Measurements from ENCODE around the gene HMGB4.

Gene HMGB4

GRCh38 chr1:33863779-33864178 is at the start of gene HMGB4:
TSS of gene HMGB4 (plus strand) at chr1:33864079. CDS start at chr1:33864192, 113 bp downstream.
- Histone ChIP-seq H3K4me2 (no peak within 1 kb of the TSS; a peak in 1 of 22 replicates), H3K36me3 (no peaks in the 10 kb centered on the region), H3K27me3 (no peaks in the 10 kb centered on the region), H3K9me3 (replicated peaks in 1 of 11) (peaks cover 0 to 10% (median 0%) of the 10 kb centered on the region in 11 experiments; a peak in 3 of 22 replicates), H4K20me1 (no peaks in the 10 kb centered on the region), H3K4me1 (no peaks in the 10 kb centered on the region), H3K4me3 (no peak within 1 kb of the TSS), H3K9ac (no peak within 1 kb of the TSS), H3K27ac (no peak within 1 kb of the TSS)
- no peak for TF ChIP-seq Cebpa-rat (IDR thresholded peaks at IDR 0.05)

DNA sequence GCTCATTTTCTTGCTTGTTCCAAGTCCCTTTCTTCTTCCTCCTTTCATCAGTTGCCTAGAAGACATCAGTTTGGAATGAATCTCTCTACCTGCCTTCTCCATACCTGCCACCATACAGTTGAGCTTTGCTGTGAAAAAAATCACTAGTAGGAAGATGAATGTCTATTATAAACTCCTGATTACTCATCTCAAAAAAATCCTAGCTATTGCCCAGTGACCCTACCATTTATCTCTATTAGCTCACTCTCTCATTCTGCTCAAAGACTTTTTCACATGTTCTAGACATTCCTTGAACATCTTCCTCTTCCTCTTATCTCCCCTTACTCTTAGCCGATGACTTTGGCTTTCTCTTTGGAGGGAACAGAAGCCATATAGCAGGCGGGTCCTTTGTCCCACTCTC is 49.7 kb upstream of the HMGB4 start:
- Histone ChIP-seq H3K27me3 (no peaks in the 10 kb centered on the region), H3K27ac (no peak overlapping the region), H3K4me3 (no peak overlapping the region), H3K4me2 (no peak overlapping the region), H3K9me3 (replicated peaks in 1 of 11) (peaks cover 0 to 5% (median 4%) of the 10 kb centered on the region in 11 experiments; a peak in 8 of 22 replicates), H4K20me1 (no peaks in the 10 kb centered on the region), H3K4me1 (no peaks in the 10 kb centered on the region), H3K9ac (no peak overlapping the region), H3K36me3 (no peaks in the 10 kb centered on the region)
- no peak for TF ChIP-seq Cebpa-rat (IDR thresholded peaks at IDR 0.05)

DNA sequence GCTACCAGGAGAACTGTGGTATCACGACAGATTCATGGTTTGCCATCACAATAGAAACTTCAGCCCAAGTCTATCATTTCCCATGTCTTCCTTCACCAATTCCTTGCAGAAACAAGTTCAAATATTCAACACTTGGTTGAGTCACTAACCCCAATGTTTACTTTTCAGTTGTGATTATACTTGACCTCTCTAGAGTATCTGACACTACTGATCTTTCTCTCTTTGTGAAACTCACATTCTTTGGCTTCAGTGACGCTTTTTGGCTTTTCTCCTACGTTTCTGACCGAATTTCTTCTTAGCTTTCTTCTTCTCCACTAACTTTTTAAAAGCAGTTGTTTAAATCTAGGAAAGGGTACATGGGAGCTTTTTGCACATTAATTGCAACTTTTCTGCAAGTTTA is 48.8 kb upstream of the HMGB4 start:
- Histone ChIP-seq H3K9ac (no peak overlapping the region), H3K27me3 (no peaks in the 10 kb centered on the region), H3K36me3 (no peaks in the 10 kb centered on the region), H3K9me3 (replicated peaks in 1 of 11) (no peaks in the 10 kb centered on the region), H3K27ac (no peak overlapping the region), H3K4me3 (no peak overlapping the region), H4K20me1 (no peaks in the 10 kb centered on the region), H3K4me1 (no peaks in the 10 kb centered on the region), H3K4me2 (no peak overlapping the region)
- no peak for TF ChIP-seq Cebpa-rat (IDR thresholded peaks at IDR 0.05)

- no peaks in the 10 kb centered on the region for H3K36me3 ChIP-seq
Measured at GRCh38 chr1:33818071-33818470, 45.8 kb upstream of the HMGB4 start.

DNA sequence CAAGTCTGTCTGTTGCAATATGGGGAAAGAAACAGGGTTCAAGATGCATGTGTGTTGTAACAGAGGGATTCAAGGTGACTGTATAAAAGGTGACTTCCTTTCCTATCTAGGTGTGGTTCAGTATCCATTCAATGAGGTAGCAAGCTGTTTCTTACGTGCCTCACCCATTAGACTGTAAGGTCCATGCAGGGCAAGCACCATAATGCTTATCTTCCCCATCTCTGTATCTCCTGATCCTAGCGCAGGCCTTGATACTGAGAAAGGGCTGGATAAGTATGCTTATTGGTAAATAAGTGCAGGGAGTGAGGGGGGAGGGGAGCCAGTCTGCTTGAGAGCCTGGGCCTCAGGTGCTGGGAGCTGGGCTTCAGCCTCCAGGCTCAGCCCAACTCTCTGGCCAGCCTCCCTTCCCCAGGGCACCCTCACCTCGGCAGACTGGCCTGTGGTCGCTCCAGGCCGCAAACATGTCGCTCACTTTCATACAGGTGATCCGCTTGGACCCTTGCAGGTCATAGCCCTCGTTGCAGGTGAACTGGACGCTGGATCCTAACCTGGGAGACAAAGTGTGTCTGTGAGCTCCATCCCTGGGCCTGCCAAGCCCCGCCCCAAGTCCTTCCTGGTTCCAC is 44.5 kb upstream of the HMGB4 start:
- Histone ChIP-seq H3K4me2 (no peak overlapping the region; a peak in 1 of 22 replicates), H3K27me3 (no peaks in the 10 kb centered on the region), H3K4me3 (no peak overlapping the region), H3K27ac (no peak overlapping the region), H4K20me1 (no peaks in the 10 kb centered on the region), H3K9ac (no peak overlapping the region), H3K9me3 (replicated peaks in 1 of 11) (no peaks in the 10 kb centered on the region), H3K4me1 (no peaks in the 10 kb centered on the region), H3K36me3 (no peaks in the 10 kb centered on the region)
- no peak for TF ChIP-seq Cebpa-rat (IDR thresholded peaks at IDR 0.05)

More at GRCh38 chr1:33818071-33818470, 45.8 kb upstream of the HMGB4 start:
- Histone ChIP-seq H4K20me1 (no peaks in the 10 kb centered on the region), H3K9me3 (replicated peaks in 1 of 11) (no peaks in the 10 kb centered on the region), H3K9ac (no peak overlapping the region), H3K27me3 (no peaks in the 10 kb centered on the region), H3K4me1 (no peaks in the 10 kb centered on the region), H3K4me2 (no peak overlapping the region), H3K4me3 (no peak overlapping the region), H3K27ac (no peak overlapping the region)
- no peak for TF ChIP-seq Cebpa-rat (IDR thresholded peaks at IDR 0.05)

DNA sequence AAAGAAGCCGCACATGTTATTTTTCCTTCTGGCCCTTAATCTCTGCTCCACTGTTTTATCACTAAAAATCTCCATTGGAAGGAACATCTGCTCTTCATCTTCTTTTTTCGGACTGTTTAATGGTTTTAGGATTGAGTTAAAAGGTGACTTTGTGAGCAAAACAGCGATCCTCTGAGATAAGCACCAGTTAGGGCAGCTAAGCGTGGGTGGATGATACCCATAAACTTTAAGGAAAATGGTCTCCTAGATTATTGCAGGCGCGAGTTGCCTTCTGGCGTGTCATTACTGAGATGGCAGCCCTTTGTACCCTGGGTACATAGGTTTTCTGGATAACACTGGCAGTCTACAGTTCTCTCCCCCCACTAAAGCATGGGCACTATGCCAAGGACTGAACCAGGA is 44.0 kb upstream of the HMGB4 start:
- Histone ChIP-seq H3K36me3 (no peaks in the 10 kb centered on the region), H3K4me2 (no peak overlapping the region), H3K9me3 (replicated peaks in 1 of 11) (no peaks in the 10 kb centered on the region), H4K20me1 (no peaks in the 10 kb centered on the region), H3K27me3 (no peaks in the 10 kb centered on the region), H3K9ac (no peak overlapping the region), H3K27ac (no peak overlapping the region), H3K4me3 (no peak overlapping the region), H3K4me1 (no peaks in the 10 kb centered on the region)
- no peak for TF ChIP-seq Cebpa-rat (IDR thresholded peaks at IDR 0.05)

DNA sequence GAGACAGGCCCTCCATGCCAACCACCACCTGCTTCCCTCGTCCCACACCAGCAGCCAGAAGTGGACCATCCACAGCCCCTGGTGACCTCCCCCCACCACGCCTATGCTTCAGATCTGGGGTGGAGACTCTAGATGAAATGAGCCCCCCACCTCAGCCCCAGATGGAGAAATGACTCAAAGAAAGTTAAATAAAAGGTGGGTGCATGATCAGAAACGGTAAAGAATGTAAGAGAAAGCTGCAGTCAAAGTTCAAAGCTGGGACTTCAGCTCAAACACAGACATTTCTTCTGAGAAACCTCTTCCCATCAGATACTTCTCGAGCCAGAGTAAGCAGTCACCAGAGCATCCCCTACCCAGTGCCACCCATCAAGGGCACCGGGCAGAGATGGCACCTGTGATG is 43.1 kb upstream of the HMGB4 start:
- Histone ChIP-seq H3K9ac (no peak overlapping the region), H3K36me3 (no peaks in the 10 kb centered on the region), H3K9me3 (replicated peaks in 1 of 11) (no peaks in the 10 kb centered on the region), H3K4me2 (no peak overlapping the region), H3K27me3 (no peaks in the 10 kb centered on the region), H3K4me3 (no peak overlapping the region), H4K20me1 (no peaks in the 10 kb centered on the region), H3K4me1 (no peaks in the 10 kb centered on the region), H3K27ac (no peak overlapping the region)
- no peak for TF ChIP-seq Cebpa-rat (IDR thresholded peaks at IDR 0.05)

- H3K36me3 ChIP-seq, result no peaks in the 10 kb centered on the region
- H4K20me1 ChIP-seq, result no peaks in the 10 kb centered on the region
- H3K27me3 ChIP-seq, result no peaks in the 10 kb centered on the region
- TF ChIP-seq Cebpa-rat (IDR thresholded peaks at IDR 0.05), result no peak
- H3K9me3 ChIP-seq (replicated peaks in 1 of 11), result no peaks in the 10 kb centered on the region
- H3K4me3 ChIP-seq, result no peak overlapping the region
- H3K27ac ChIP-seq, result no peak overlapping the region
- H3K4me1 ChIP-seq, result no peaks in the 10 kb centered on the region
- H3K9ac ChIP-seq, result no peak overlapping the region
- no peak overlapping the region for H3K4me2 ChIP-seq
Measured at GRCh38 chr1:33821291-33821690, 42.6 kb upstream of the HMGB4 start.

GRCh38 chr1:33822396-33822795 is 41.5 kb upstream of the HMGB4 start:
- Histone ChIP-seq H3K27ac (no peak overlapping the region), H3K4me2 (no peak overlapping the region), H3K4me1 (no peaks in the 10 kb centered on the region), H3K9ac (no peak overlapping the region), H3K27me3 (no peaks in the 10 kb centered on the region), H3K4me3 (no peak overlapping the region), H3K36me3 (no peaks in the 10 kb centered on the region), H3K9me3 (replicated peaks in 1 of 11) (no peaks in the 10 kb centered on the region), H4K20me1 (no peaks in the 10 kb centered on the region)
- TF ChIP-seq Cebpa-rat (IDR thresholded peaks at IDR 0.05), result no peak

DNA sequence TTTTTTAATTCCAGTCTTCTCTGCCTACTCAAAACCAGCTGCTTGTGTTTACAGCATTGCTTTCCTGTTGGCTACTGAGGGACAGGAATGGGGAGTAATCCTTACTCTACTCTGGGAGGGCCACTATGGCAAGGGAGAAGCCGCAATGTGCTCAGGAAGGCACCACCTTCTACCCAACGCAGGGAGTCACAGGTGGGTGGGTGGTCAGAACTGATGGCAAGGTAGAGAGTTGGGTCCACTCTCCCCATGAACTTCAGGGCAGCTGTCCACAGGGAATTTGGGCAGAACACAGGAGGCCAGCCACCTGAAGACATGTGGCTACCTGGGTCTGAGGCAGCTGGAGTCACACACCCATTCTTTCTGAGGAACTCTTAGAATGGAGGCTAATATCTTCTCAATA is 40.5 kb upstream of the HMGB4 start:
- no peak for TF ChIP-seq Cebpa-rat (IDR thresholded peaks at IDR 0.05)
- Histone ChIP-seq H3K9me3 (replicated peaks in 1 of 11) (peaks cover under 1 to 8% (median 3%) of the 10 kb centered on the region in 11 experiments; a peak in 14 of 22 replicates), H3K36me3 (no peaks in the 10 kb centered on the region), H3K4me2 (no peak overlapping the region), H3K4me3 (no peak overlapping the region), H3K4me1 (no peaks in the 10 kb centered on the region), H3K27ac (no peak overlapping the region), H4K20me1 (no peaks in the 10 kb centered on the region), H3K27me3 (no peaks in the 10 kb centered on the region), H3K9ac (no peak overlapping the region)

Measured in BLaER1 treated with 17β-estradiol and CSF1 and Interleukin-3, amounts not matched to agents 10 nM and 100 nM (cell line).